Vagina (tissue), 2 donors: ENCODE data around the gene HSPA1B.

Experiments
- POLR2AphosphoS5 ChIP-seq, 2 donors: sonication (generic); formaldehyde crosslinking; IDR thresholded peaks; one replicate each; pipeline ENCODE4 v1.9.0; 2017; ENCODE audit warnings: antibody characterized with exemption in 2 of 2, mild to moderate bottlenecking in 2 of 2, low read depth in 1 of 2; ENCODE audit not compliant: insufficient read depth in 1 of 2
- TF ChIP-seq, protein P1 (sequence below), 3 experiments: fragments of 450-650 bp in 2 of 3; fragments of 200-600 bp in 1 of 3; sonication (generic) in 1 of 3; IDR thresholded peaks; one replicate each; pipeline ENCODE4 v1.5.1; 2017 to 2019; ENCODE audit warnings: antibody characterized with exemption in 3 of 3, mild to moderate bottlenecking in 2 of 3, moderate library complexity in 2 of 3

DNA sequence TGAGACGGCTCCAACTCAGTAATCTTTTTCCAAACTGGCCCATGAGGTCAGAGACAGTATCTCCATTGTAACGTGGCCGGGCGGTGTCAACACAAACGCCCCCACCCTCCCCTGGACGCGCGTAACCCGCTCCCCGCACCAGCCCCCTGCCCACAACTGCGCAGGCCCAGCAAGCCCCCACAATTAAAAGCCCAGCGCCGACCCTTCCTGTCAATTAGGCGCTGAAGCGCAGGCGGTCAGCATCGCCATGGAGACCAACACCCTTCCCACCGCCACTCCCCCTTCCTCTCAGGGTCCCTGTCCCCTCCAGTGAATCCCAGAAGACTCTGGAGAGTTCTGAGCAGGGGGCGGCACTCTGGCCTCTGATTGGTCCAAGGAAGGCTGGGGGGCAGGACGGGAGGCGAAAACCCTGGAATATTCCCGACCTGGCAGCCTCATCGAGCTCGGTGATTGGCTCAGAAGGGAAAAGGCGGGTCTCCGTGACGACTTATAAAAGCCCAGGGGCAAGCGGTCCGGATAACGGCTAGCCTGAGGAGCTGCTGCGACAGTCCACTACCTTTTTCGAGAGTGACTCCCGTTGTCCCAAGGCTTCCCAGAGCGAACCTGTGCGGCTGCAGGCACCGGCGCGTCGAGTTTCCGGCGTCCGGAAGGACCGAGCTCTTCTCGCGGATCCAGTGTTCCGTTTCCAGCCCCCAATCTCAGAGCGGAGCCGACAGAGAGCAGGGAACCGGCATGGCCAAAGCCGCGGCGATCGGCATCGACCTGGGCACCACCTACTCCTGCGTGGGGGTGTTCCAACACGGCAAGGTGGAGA lies 12.3 kb upstream of the HSPA1B start, which contains the start of the genes HSPA1A and HSPA1L:
- TF ChIP-seq, protein P1, sequence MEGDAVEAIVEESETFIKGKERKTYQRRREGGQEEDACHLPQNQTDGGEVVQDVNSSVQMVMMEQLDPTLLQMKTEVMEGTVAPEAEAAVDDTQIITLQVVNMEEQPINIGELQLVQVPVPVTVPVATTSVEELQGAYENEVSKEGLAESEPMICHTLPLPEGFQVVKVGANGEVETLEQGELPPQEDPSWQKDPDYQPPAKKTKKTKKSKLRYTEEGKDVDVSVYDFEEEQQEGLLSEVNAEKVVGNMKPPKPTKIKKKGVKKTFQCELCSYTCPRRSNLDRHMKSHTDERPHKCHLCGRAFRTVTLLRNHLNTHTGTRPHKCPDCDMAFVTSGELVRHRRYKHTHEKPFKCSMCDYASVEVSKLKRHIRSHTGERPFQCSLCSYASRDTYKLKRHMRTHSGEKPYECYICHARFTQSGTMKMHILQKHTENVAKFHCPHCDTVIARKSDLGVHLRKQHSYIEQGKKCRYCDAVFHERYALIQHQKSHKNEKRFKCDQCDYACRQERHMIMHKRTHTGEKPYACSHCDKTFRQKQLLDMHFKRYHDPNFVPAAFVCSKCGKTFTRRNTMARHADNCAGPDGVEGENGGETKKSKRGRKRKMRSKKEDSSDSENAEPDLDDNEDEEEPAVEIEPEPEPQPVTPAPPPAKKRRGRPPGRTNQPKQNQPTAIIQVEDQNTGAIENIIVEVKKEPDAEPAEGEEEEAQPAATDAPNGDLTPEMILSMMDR (IDR thresholded peaks at IDR 0.05): no peak
- peak; percentile 100 for TF ChIP-seq POLR2AphosphoS5 (IDR thresholded peaks at IDR 0.05; ENCODE audit: insufficient read depth in 1 of 2, low read depth in 1 of 2)
